Measurements from ENCODE around the gene YIF1A.
"Not testable (repeated sequence)": the region's sequence is repeated elsewhere in the genome, so short reads cannot be mapped to it uniquely, and the experiment has no call there.

Gene YIF1A

GRCh38 chr11:66286699-66287098, 2.2 kb downstream of the YIF1A start:
- DNase-seq (ENCODE audit: low spot score): no peak

DNA sequence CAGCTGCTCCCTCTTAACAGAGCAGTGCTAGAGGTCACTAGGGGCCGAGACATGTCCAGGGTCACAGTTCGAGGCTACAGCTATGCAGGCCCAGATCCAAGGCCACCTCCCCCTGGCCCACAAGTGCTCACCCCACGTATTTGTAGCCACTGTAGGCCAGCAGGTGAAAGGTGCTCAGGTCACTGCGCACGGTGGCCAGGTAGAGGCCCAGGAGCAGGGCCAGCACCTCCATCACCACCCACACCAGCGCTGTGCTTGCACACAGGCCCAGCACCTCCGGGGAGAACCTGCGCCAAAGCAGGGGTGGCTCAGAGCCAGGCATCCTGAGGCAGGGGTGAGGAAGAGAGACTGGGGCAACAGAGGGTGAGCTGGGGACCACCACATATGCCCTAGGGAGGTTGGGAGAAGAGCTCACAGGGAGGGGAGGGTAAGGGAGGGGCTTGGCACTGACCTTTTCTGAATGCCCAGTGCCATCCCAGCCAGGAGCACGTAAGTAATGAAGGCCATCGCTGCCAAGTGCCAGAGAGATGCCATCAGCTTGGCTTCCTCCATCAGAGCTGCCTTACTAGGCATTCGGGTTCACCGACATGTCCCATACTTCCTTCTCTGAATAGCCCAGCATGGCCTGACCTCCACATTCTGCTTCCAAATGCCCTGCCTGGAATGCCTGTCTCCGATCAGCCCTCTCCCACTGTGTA, 3.5 kb downstream of the YIF1A start:
- DNase-seq (ENCODE audit: low spot score): no peak

- no peak for DNase-seq (ENCODE audit: low spot score)
Observed at GRCh38 chr11:66284526-66285078, 4.3 kb downstream of the YIF1A start.

DNA sequence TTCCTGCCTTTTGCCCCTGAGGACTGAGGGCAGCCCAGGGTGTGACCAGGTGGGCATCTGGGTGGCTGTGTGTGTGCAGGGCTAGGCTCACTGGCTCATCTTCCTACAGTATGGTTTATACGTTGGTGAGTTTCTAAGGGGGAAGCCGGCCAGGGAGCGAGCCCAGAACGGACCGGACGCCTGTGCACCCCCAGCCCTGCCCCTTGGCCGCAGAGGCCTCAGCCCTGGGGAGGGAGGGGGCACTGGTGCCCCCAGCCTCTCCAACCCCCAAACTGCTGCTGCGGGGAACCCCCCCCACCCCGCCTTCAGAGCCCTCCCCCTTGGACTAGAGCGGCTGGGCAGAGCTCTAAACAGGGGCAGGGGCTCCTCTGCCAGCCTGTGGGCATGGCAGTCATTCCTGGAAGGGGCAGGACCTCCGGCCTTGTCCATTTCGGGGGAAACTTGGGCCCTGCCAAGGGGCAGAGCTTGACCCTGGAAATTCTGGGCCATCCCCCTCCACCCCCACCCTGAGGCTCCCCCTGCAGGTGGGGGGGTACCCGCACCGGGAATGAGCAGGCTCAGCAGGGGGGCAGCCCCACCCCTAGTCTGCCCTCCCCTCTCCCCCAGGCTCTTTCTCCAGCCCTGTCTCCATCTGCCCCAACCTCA, 5.4 kb downstream of the YIF1A start:
- no peak for DNase-seq (ENCODE audit: low spot score)

GRCh38 chr11:66282468-66283455, 6.2 kb downstream of the YIF1A start:
- DNase-seq (ENCODE audit: low spot score): peak; percentile 96

GRCh38 chr11:66281776-66282467, 7.0 kb downstream of the YIF1A start:
- DNase-seq (ENCODE audit: low spot score): no peak

DNA sequence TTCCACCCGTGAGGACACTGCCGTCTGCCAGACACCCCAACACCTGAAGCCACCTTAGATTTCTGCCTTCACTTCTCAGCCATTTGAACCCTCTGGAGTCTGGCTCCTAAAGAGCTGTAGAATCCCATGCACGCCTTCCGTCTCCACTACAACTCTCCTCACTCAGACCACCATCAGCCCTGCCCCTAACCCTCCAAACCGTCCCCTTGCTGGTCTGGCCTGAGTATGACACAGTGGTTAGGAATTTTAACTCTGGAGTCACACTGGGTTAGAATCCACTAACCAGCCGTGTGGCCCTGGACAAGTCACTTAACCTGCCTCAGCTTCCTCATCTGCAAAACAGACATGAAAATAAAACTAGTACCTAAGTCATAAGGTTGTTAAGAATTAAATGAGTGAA, 7.9 kb downstream of the YIF1A start:
- no peak for DNase-seq (ENCODE audit: low spot score)

GRCh38 chr11:66280428-66280827, 8.5 kb downstream of the YIF1A start:
- no peak for DNase-seq (ENCODE audit: low spot score)

DNA sequence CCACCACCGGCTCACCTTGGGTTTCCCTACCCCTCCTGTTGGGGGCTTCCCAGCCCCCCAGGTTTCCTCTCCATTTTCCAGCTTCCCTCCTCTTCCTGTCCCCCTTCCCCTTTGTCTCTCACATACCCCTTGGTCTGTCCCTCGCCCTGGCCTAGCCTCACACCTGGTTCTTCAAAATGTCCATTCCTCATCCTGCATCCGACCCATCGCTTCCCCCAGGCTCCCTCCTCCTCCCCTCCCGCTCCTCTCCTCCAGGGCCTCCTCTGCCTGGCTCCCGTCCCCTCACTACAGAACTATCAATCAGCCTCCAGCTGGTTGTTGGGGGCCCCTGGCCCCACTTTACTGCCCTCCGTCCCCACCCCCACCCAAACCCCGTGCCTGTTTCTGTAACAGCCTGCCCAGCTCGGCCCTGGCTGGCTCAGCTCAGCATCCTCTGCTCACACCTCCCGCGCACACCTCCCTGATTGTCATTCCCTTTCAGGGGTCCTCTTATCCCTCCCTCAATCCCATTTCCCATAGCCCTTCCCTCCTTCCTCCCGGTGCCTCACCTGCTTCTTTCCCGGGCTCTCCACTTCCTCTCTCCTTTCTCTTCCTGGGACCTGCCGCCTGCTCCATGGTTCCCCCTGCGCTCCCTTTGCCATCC, 9.7 kb downstream of the YIF1A start:
- no peak for DNase-seq (ENCODE audit: low spot score)

GRCh38 chr11:66278363-66279091, 10.4 kb downstream of the YIF1A start:
- no peak for DNase-seq (ENCODE audit: low spot score)

- DNase-seq (ENCODE audit: low spot score): peak; percentile 92
Observed at GRCh38 chr11:66277471-66278362, 11.2 kb downstream of the YIF1A start, which contains the start of gene CNIH2. Gene CNIH2, plus strand, starts transcription at chr11:66278175. Its CDS starts 282 bp downstream, at chr11:66278457.

DNA sequence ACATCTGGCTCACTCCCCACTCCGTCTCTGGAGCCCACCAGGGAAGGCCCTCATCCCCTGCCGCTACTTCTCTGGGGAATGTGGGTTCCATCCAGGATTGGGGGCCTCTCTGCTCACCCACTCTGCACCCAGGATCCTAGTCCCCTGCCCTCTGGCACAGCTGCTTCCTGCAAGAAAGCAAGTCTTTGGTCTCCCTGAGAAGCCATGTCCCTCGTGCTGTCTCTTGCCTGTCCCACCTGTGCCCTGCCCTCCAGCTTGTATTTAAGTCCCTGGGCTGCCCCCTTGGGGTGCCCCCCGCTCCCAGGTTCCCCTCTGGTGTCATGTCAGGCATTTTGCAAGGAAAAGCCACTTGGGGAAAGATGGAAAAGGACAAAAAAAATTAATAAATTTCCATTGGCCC, 11.9 kb downstream of the YIF1A start:
- DNase-seq (ENCODE audit: low spot score): not testable (repeated sequence)

DNA sequence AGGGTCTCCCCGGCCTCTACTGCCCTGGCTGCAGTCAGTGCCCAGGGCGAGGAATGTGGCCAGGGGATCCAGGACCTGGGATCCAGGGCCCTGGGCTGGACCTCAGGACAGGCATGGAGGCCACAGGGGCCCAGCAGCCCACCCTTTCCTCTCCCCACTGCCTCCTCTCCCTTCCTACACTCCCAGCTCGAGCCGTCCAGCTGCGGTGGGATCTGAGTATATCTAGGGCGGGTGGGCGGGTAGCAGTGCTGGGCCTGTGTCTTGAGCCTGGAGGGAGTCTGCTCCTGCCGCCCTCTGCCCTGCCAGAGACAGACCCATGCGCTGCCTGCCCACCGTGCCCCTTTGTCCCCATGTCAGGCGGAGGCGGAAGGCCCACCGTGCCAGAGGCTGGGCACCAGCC, 12.3 kb downstream of the YIF1A start:
- DNase-seq (ENCODE audit: low spot score): not testable (repeated sequence)

GRCh38 chr11:66275984-66276612, 12.8 kb downstream of the YIF1A start:
- DNase-seq (ENCODE audit: low spot score): no peak

DNA sequence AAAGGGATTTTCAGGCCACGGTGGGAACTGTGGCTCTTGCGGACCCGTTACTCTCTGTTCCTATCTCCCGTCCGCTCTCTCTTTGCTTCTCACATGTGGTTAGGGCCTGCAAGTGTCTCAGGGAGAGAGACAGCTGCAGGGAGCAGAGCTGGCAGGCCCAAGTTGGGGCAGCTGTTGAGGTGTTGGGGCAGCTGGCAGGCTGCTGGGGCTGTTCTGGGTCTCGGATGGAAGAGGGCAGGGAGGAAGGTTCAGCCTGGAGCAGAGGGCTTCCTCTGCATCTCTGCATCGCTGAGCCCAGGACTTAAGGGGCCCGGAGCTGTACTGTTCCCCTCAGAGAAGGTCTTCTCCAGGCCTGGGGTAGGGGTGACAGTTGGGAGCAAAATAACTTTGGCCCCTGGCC, 13.5 kb downstream of the YIF1A start:
- DNase-seq (ENCODE audit: low spot score): no peak

DNA sequence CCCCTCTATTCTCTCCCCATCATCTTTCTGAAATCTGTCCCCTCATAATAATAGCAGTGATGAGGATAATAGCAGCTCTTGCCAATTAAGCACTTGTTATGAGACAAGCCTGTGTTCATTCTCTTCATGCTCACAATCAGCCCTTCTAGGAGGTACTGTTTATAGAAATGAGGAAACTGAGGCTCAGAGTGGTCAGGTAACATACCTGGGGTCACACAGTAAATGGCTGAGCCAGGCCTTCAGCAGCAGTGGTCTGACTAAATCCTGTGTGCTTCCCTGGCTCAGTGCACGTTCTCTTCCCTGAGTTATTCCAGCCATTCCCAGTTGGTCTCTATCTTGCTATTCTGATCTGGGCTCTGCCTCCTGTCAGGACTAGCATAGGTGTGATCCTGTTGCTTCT, 14.7 kb downstream of the YIF1A start:
- DNase-seq (ENCODE audit: low spot score): no peak

GRCh38 chr11:66272596-66272995, 16.3 kb downstream of the YIF1A start:
- DNase-seq (ENCODE audit: low spot score): no peak

DNA sequence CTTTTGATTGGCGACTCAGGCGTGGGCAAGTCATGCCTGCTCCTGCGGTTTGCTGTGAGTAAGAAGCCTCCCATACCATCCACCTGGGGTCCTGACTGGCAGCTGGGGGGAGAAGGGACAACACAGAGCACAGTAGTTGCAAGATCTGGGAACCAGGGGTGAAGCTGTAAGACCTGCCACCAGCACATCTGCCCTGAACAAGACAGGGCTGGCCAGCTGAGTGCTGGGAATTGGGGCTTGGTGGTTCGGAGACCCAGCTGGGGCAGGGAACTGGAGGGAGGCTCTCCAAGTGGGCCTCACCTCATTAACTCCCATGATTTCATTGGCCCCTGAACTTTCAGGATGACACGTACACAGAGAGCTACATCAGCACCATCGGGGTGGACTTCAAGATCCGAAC, 17.1 kb downstream of the YIF1A start:
- DNase-seq (ENCODE audit: low spot score): no peak

Data from iPS-NIHi11 (cell line).